SK-N-SH (cell line): ENCODE results near the gene UVRAG.

Experiments used
- CHD2 ChIP-seq: fragments of 150-350 bp; IDR thresholded peaks from 2 replicates; pipeline ENCODE4 v1.6.1; 2018; ENCODE audit warnings: low read length; ENCODE audit not compliant: partially characterized antibody
- CTCF ChIP-seq: fragments of 200-600 bp; sonication (generic); IDR thresholded peaks from 2 replicates; pipeline ENCODE4 v1.6.1; 2017; ENCODE audit warnings: antibody characterized with exemption, mild to moderate bottlenecking, moderate library complexity
- FOXM1 ChIP-seq: IDR thresholded peaks from 2 replicates; pipeline ENCODE4 v1.4.0; 2012; ENCODE audit warnings: low read depth, mild to moderate bottlenecking
- NRF1 ChIP-seq: IDR thresholded peaks from 2 replicates; pipeline ENCODE4 v1.6.1; 2012; ENCODE audit warnings: low read depth, mild to moderate bottlenecking, low read length

- no peak for TF ChIP-seq FOXM1
- TF ChIP-seq NRF1: no peak
- TF ChIP-seq CTCF: no peak
- no peak for TF ChIP-seq CHD2
Measured at GRCh38 chr11:75785187-75785586, 29.8 kb upstream of the UVRAG start.
